Lower leg skin (tissue), 3 donors: ENCODE results near the gene DYNC1I1.

Experiments
- CTCF ChIP-seq, 3 donors: fragments of 450-650 bp; IDR thresholded peaks; one replicate each; pipeline ENCODE4 v1.5.1; 2016; ENCODE audit warnings: antibody characterized with exemption in 3 of 3, mild to moderate bottlenecking in 3 of 3, moderate library complexity in 2 of 3
- POLR2A ChIP-seq, 2 donors: fragments of 450-650 bp; IDR thresholded peaks; one replicate each; pipeline ENCODE4 v1.6.1; 2016 to 2017; ENCODE audit warnings: antibody characterized with exemption in 2 of 2, mild to moderate bottlenecking in 1 of 2, moderate library complexity in 1 of 2

- TF ChIP-seq CTCF (IDR thresholded peaks at IDR 0.05) (no peak), POLR2A (IDR thresholded peaks at IDR 0.05) (no peak)
Observed at GRCh38 chr7:95808396-95808795, 36.0 kb downstream of the DYNC1I1 start.
